ENCODE data around the gene HYCC2.
A peak's percentile ranks its signal among the peaks of the same experiment; 100 is the strongest.
"Not testable (repeated sequence)": the region's sequence is repeated elsewhere in the genome, so short reads cannot be mapped to it uniquely, and the experiment has no call there.

The HYCC2 gene

DNA sequence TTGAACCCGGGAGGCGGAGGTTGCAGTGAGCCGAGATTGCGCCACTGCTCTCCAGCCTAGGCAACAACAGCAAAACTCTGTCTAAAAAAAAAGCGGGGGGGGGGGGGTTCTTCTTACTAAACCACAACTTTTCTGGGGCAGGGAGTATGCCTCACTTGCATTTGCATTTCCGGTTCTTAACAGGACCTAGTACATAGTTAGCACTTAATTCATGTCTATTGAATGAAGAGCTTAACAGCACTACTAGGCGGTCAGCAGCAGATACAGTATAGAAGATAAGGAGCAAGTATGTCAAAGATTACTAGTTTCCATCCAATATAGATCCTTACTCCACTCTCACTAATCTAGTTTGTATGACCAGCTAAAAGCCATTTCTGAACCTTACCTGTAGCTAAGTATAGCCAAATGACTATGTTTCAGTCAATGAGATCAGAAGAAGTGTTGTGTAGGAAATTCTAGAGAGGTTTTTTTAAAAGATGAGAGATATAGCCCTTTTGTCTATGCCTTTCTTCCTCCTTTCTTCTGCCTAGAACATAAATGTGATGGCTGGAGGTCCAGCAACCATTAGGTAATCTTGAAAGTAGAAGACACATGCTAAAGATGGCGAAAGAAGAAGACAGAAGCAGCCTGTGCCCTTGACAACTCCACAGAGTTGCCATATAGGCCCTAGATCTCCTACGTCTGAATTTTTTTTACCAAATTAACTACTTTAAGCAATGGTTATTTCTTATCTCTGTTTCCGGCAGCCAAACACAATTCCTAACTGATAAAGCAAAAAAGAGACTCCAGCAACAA is 11.3 kb downstream of the HYCC2 start:
- Histone ChIP-seq H3K4me1 (peaks cover 0 to 26% (median 0%) of the 10 kb centered on the region in 10 experiments; a peak in 6 of 20 replicates), H3K4me3 (no peak overlapping the region), H4K20me1 (peaks cover 7 to 78% (median 37%) of the 10 kb centered on the region in 11 experiments; a peak in 17 of 22 replicates), H3K9ac (no peak overlapping the region), H3K4me2 (no peak overlapping the region), H3K9me3 (replicated peaks in 1 of 11) (no peaks in the 10 kb centered on the region), H3K27ac (no peak overlapping the region), H3K27me3 (no peaks in the 10 kb centered on the region), H3K36me3 (peaks cover 19 to 41% (median 25%) of the 10 kb centered on the region in 11 experiments; a peak in 19 of 22 replicates)
- TF ChIP-seq Cebpa-rat (IDR thresholded peaks at IDR 0.05), result no peak

DNA sequence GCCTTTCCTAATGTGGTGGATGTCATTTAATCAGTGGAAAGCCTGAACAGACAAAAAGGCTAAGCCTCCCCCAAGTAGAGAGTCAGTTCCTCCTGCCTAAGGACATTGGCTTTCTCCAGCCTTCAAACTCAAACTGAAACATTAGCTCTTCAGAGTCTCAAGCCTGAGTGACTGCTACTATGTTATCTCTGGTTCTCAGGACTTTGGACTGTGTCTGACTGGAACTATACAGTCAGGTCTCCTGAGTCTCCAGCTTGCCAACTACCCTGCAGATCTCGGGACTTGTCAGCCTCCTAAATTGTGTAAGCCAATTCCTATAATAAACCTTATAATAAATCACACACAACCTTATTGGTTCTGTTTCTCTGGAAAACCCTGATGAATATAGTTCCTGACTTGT is 12.6 kb downstream of the HYCC2 start:
- no peaks in the 10 kb centered on the region for H3K9me3 ChIP-seq (replicated peaks in 1 of 11)
- no peak overlapping the region for H3K4me3 ChIP-seq
- peaks cover 20 to 51% (median 28%) of the 10 kb centered on the region in 11 experiments; a peak in 20 of 22 replicates for H3K36me3 ChIP-seq
- no peak overlapping the region; a peak in 1 of 22 replicates for H3K9ac ChIP-seq
- no peaks in the 10 kb centered on the region for H3K27me3 ChIP-seq
- TF ChIP-seq Cebpa-rat (IDR thresholded peaks at IDR 0.05), result no peak
- peaks cover 7 to 80% (median 37%) of the 10 kb centered on the region in 11 experiments; a peak in 17 of 22 replicates for H4K20me1 ChIP-seq
- H3K4me2 ChIP-seq, result no peak overlapping the region
- peaks cover 0 to 26% (median 0%) of the 10 kb centered on the region in 10 experiments; a peak in 6 of 20 replicates for H3K4me1 ChIP-seq
- H3K27ac ChIP-seq, result no peak overlapping the region

DNA sequence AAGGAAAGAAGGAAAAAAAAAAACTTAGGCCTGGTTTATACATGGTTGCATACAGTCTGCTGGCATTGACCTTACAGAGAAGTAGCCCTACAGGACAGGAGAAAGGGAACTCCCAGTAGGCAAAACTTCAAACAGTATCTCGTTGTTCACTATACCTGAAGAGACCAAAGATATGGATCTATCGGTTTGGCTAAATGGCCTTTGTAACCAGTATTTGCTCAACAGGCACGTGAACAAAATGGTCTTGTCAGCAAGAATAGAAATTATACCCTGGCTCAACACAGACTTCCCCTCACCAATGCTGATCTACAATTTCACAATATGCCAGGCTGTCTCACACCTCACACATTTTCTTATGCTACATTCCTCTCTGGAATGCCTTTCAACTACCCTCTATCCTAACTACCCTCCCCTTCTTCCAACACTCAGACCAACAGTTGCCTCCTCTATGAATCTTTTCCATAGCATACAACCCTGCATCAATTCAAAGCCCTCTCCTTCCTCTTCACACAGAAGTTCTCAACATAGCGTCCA is 13.7 kb downstream of the HYCC2 start:
- peak overlapping the region in 1 of 11 experiments; percentile 5; a peak in 1 of 22 replicates for H3K9ac ChIP-seq
- H4K20me1 ChIP-seq, result peaks cover 8 to 88% (median 46%) of the 10 kb centered on the region in 11 experiments; a peak in 17 of 22 replicates
- peak overlapping the region in 2 of 11 experiments; percentile 46 to 67; a peak in 4 of 22 replicates for H3K4me2 ChIP-seq
- H3K4me3 ChIP-seq, result no peak overlapping the region
- peak overlapping the region in 1 of 11 experiments; percentile 19; a peak in 1 of 22 replicates for H3K27ac ChIP-seq
- peaks cover 21 to 62% (median 38%) of the 10 kb centered on the region in 11 experiments; a peak in 20 of 22 replicates for H3K36me3 ChIP-seq
- H3K9me3 ChIP-seq (replicated peaks in 1 of 11), result no peaks in the 10 kb centered on the region
- H3K27me3 ChIP-seq, result no peaks in the 10 kb centered on the region
- H3K4me1 ChIP-seq, result peaks cover 0 to 26% (median under 1%) of the 10 kb centered on the region in 10 experiments; a peak in 7 of 20 replicates
- TF ChIP-seq Cebpa-rat (IDR thresholded peaks at IDR 0.05), result no peak

- Histone ChIP-seq H3K4me2 (peak overlapping the region in 2 of 11 experiments; percentile 46 to 67; a peak in 4 of 22 replicates), H4K20me1 (peaks cover 15 to 90% (median 53%) of the 10 kb centered on the region in 11 experiments; a peak in 18 of 22 replicates), H3K36me3 (peaks cover 21 to 68% (median 38%) of the 10 kb centered on the region in 11 experiments; a peak in 20 of 22 replicates), H3K9me3 (replicated peaks in 1 of 11) (no peaks in the 10 kb centered on the region), H3K4me3 (no peak overlapping the region), H3K9ac (peak overlapping the region in 1 of 11 experiments; percentile 5; a peak in 1 of 22 replicates), H3K4me1 (peaks cover 0 to 32% (median 4%) of the 10 kb centered on the region in 10 experiments; a peak in 8 of 20 replicates), H3K27me3 (no peaks in the 10 kb centered on the region), H3K27ac (peak overlapping the region in 1 of 11 experiments; percentile 19; a peak in 1 of 22 replicates)
- no peak for TF ChIP-seq Cebpa-rat (IDR thresholded peaks at IDR 0.05)
Measured at GRCh38 chr2:201057087-201057521, 14.4 kb downstream of the HYCC2 start.

- H3K27ac ChIP-seq, result no peak overlapping the region
- no peak overlapping the region for H3K9ac ChIP-seq
- peaks cover 0 to 8% (median 0%) of the 10 kb centered on the region in 10 experiments; a peak in 5 of 20 replicates for H3K4me1 ChIP-seq
- H3K36me3 ChIP-seq, result peaks cover 29 to 55% (median 41%) of the 10 kb centered on the region in 11 experiments
- no peak overlapping the region for H3K4me2 ChIP-seq
- no peak overlapping the region for H3K4me3 ChIP-seq
- H3K9me3 ChIP-seq (replicated peaks in 1 of 11), result peaks cover 20 to 35% (median 26%) of the 10 kb centered on the region in 11 experiments; a peak in 20 of 22 replicates
- H4K20me1 ChIP-seq, result peaks cover 6 to 26% (median 15%) of the 10 kb centered on the region in 11 experiments; a peak in 14 of 22 replicates
- TF ChIP-seq Cebpa-rat (IDR thresholded peaks at IDR 0.05), result no peak
- H3K27me3 ChIP-seq, result no peaks in the 10 kb centered on the region
Measured at GRCh38 chr2:201049455-201049854, 22.0 kb downstream of the HYCC2 start.

- Histone ChIP-seq H3K4me2 (no peak overlapping the region), H3K9ac (no peak overlapping the region), H3K36me3 (peaks cover 33 to 57% (median 47%) of the 10 kb centered on the region in 11 experiments), H3K27ac (no peak overlapping the region), H3K9me3 (replicated peaks in 1 of 11) (peaks cover 39 to 59% (median 46%) of the 10 kb centered on the region in 11 experiments), H3K27me3 (no peaks in the 10 kb centered on the region), H4K20me1 (peaks cover 0 to 10% (median 3%) of the 10 kb centered on the region in 11 experiments; a peak in 13 of 22 replicates), H3K4me3 (no peak overlapping the region), H3K4me1 (no peaks in the 10 kb centered on the region)
- no peak for TF ChIP-seq Cebpa-rat (IDR thresholded peaks at IDR 0.05)
Measured at GRCh38 chr2:201046881-201047280, 24.6 kb downstream of the HYCC2 start.

DNA sequence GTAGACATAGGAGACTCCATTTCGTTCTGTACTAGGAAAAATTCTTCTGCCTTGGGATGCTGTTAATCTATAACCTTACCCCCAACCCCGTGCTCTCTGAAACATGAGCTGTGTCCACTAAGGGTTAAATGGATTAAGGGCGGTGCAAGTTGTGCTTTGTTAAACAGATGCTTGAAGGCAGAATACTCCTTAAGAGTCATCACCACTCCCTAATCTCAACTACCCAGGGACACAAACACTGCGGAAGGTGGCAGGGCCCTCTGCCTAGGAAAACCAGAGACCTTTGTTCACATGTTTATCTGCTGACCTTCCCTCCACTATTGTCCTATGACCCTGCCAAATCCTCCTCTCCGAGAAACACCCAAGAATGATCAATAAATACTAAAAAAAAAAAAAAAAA is 28.4 kb downstream of the HYCC2 start:
- not testable (repeated sequence) for H3K27me3 ChIP-seq, H3K27ac ChIP-seq, H3K4me1 ChIP-seq, H3K9ac ChIP-seq, H3K4me2 ChIP-seq, H3K4me3 ChIP-seq
- Histone ChIP-seq H4K20me1 (peaks cover 0 to 10% (median 0%) of the 10 kb centered on the region in 11 experiments; a peak in 4 of 22 replicates), H3K36me3 (peaks cover 34 to 65% (median 43%) of the 10 kb centered on the region in 11 experiments), H3K9me3 (replicated peaks in 1 of 11) (peaks cover 29 to 53% (median 40%) of the 10 kb centered on the region in 11 experiments)

DNA sequence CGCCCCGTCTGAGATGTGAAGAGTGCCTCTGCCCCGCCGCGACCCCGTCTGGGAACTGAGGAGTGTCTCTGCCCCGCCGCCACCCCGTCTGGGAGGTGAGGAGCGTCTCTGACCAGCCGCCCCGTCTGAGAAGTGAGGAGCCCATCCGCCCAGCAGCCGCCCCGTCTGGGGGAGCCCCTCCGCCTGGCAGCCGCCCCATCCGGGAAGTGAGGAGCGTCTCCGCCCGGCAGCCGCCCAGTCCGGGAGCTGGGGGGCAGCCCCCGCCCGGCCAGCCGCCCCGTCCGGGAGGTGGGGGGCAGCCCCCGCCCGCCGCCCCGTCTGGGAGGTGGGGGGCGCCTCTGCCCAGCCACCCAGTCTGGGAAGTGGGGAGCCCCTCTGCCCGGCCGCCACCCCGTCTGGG is 29.0 kb downstream of the HYCC2 start:
- not testable (repeated sequence) for H3K4me2 ChIP-seq, H3K27ac ChIP-seq, H3K4me1 ChIP-seq, H3K27me3 ChIP-seq, H3K9ac ChIP-seq, H3K4me3 ChIP-seq
- H3K9me3 ChIP-seq (replicated peaks in 1 of 11), result peaks cover 23 to 47% (median 38%) of the 10 kb centered on the region in 11 experiments
- H4K20me1 ChIP-seq, result peaks cover 0 to 10% (median 0%) of the 10 kb centered on the region in 11 experiments; a peak in 4 of 22 replicates
- peaks cover 34 to 64% (median 41%) of the 10 kb centered on the region in 11 experiments for H3K36me3 ChIP-seq
